DOHH2 (cell line): ENCODE results near the gene ZNF142.
A peak's percentile ranks its signal among the peaks of the same experiment; 100 is the strongest.

Source experiments
- H3F3A ChIP-seq: fragments of 200-600 bp; sonication (generic), shearing (Covaris generic); 2 replicates; pipeline ENCODE4 v1.6.0; 2016; ENCODE audit warnings: antibody characterized with exemption, mild to moderate bottlenecking; ENCODE audit not compliant: control insufficient read depth, insufficient read depth
- H3K27ac ChIP-seq: fragments of 200-600 bp; sonication (generic); 2 replicates; pipeline ENCODE4 v1.5.1; 2014; ENCODE audit warnings: low read depth, mild to moderate bottlenecking, low read length, moderate library complexity
- H3K27me3 ChIP-seq: fragments of 200-600 bp; sonication (generic); 2 replicates; pipeline ENCODE4 v1.6.1; 2014; ENCODE audit warnings: mild to moderate bottlenecking, low read length, mixed read lengths; ENCODE audit not compliant: control insufficient read depth
- H3K36me3 ChIP-seq: fragments of 200-600 bp; sonication (generic); 2 replicates; pipeline ENCODE4 v1.6.1; 2014; ENCODE audit warnings: mild to moderate bottlenecking, low read length, moderate library complexity, mixed read lengths; ENCODE audit not compliant: control insufficient read depth
- H3K4me1 ChIP-seq: fragments of 200-600 bp; sonication (generic); 2 replicates; pipeline ENCODE4 v1.6.1; 2014; ENCODE audit warnings: mild to moderate bottlenecking, low read length, mixed read lengths; ENCODE audit not compliant: control insufficient read depth
- H3K4me2 ChIP-seq: fragments of 200-600 bp; sonication (generic); 2 replicates; pipeline ENCODE4 v1.6.0; 2014; ENCODE audit warnings: mild to moderate bottlenecking, low read length, moderate library complexity
- H3K4me3 ChIP-seq: fragments of 200-600 bp; sonication (generic); 2 replicates; pipeline ENCODE4 v1.5.1; 2014; ENCODE audit warnings: mild to moderate bottlenecking, low read length, mixed read lengths
- H3K79me2 ChIP-seq: fragments of 200-600 bp; sonication (generic); 2 replicates; pipeline ENCODE4 v1.6.1; 2014; ENCODE audit warnings: mild to moderate bottlenecking, low read length, mixed read lengths; ENCODE audit not compliant: control insufficient read depth
- H3K9me2 ChIP-seq: fragments of 200-600 bp; sonication (generic); replicated peaks from 2 replicates; pipeline ENCODE4 v1.6.1; 2014; ENCODE audit warnings: mild to moderate bottlenecking, low read length, mixed read lengths; ENCODE audit not compliant: control insufficient read depth
- H3K9me3 ChIP-seq: fragments of 200-600 bp; sonication (generic); 2 replicates; pipeline ENCODE4 v1.6.1; 2014; ENCODE audit warnings: antibody characterized with exemption, low read length, mixed read lengths; ENCODE audit not compliant: control insufficient read depth, insufficient read depth
- H4K20me1 ChIP-seq: fragments of 200-600 bp; sonication (generic); 2 replicates; pipeline ENCODE4 v1.6.0; 2014; ENCODE audit warnings: low read depth, mild to moderate bottlenecking, antibody characterized with exemption, low read length, moderate library complexity; ENCODE audit not compliant: control insufficient read depth, insufficient read depth
- EZH2phosphoT487 ChIP-seq: fragments of 200-600 bp; sonication (generic); IDR thresholded peaks from 2 replicates; pipeline ENCODE4 v1.6.1; 2017; ENCODE audit warnings: borderline replicate concordance, mild to moderate bottlenecking, antibody characterized with exemption, low read length, moderate library complexity, mixed read lengths
- TF ChIP-seq, protein P1 (sequence below): fragments of 200-600 bp; sonication (generic); IDR thresholded peaks from one replicate; pipeline ENCODE4 v1.5.1; 2014; ENCODE audit warnings: antibody characterized with exemption, mild to moderate bottlenecking, low read depth, low read length; ENCODE audit not compliant: poor library complexity, severe bottlenecking

ZNF142 gene, protein sequence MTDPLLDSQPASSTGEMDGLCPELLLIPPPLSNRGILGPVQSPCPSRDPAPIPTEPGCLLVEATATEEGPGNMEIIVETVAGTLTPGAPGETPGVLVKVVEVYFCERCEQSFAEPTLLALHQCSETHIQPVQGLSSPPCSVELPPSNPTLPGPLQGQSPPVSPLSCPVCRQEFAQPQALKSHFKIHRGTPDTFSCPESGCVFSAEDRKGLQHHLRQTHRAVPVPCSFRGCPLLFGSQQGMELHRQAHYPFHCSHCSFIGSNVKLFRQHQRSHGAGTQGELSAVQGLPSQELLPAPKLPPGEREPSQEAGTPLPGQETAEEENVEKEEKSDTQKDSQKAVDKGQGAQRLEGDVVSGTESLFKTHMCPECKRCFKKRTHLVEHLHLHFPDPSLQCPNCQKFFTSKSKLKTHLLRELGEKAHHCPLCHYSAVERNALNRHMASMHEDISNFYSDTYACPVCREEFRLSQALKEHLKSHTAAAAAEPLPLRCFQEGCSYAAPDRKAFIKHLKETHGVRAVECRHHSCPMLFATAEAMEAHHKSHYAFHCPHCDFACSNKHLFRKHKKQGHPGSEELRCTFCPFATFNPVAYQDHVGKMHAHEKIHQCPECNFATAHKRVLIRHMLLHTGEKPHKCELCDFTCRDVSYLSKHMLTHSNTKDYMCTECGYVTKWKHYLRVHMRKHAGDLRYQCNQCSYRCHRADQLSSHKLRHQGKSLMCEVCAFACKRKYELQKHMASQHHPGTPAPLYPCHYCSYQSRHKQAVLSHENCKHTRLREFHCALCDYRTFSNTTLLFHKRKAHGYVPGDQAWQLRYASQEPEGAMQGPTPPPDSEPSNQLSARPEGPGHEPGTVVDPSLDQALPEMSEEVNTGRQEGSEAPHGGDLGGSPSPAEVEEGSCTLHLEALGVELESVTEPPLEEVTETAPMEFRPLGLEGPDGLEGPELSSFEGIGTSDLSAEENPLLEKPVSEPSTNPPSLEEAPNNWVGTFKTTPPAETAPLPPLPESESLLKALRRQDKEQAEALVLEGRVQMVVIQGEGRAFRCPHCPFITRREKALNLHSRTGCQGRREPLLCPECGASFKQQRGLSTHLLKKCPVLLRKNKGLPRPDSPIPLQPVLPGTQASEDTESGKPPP (N-terminal part only)

DNA sequence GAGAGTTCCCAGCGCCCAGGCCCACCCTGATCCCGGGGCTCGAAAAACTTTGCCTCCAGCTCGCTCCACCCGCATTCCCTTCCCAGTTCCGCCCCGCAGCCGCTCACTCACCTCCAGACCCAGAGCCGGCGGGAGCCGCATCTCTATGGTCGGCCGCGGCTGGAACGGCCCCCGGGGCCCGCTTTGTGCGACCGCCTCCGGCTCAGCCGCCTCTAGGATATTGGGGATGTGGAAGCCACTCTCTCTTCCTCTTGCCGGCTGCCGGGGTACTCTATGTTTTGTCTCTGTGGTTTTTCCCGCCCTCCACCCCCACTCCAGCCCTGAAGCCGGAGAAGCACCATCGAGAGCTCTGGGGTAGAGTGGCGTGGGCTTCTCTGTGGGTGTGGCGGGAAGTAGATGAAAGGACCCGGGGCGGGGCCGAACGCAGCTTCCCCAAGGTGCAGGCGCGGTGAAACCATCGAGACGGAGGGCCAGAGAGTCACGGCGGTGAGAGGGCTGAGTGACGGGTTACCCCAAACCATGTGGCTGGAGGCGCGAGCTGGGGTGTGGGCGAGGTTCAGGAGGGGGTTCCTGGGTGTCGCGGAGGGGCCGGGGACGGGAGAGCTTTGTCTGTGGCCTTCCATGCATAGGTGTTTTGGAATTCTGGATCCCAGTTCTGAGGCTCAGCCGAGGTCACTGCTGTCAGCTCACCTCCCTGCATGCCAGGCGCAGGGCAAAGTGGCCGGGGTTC, at the start of gene ZNF142, which contains the start of gene BCS1L:
TSS of gene ZNF142 (minus strand) at position 366 of the 730 bp plus-strand sequence. CDS start 3,194 bp downstream, outside the sequence.
TSS of gene BCS1L (plus strand) at position 426 of the 730 bp plus-strand sequence. CDS start 1,305 bp downstream, outside the sequence.
- Histone ChIP-seq H3K27me3 (no peaks in the 10 kb centered on the region), H4K20me1 (peaks cover 5% of the 10 kb centered on the region; the same call in 1 of the 2 replicates), H3K4me1 (peaks cover 20% of the 10 kb centered on the region), H3K79me2 (peaks cover 64% of the 10 kb centered on the region), H3K27ac (peak within 1 kb of the TSS; percentile 58), H3K36me3 (peaks cover 78% of the 10 kb centered on the region), H3K9me3 (no peaks in the 10 kb centered on the region), H3K4me2 (peak within 1 kb of the TSS; percentile 67), H3F3A (no peaks in the 10 kb centered on the region), H3K9me2 (no peaks in the 10 kb centered on the region), H3K4me3 (peak within 1 kb of the TSS; percentile 80)
- TF ChIP-seq EZH2phosphoT487 = no peak
- TF ChIP-seq, protein P1, sequence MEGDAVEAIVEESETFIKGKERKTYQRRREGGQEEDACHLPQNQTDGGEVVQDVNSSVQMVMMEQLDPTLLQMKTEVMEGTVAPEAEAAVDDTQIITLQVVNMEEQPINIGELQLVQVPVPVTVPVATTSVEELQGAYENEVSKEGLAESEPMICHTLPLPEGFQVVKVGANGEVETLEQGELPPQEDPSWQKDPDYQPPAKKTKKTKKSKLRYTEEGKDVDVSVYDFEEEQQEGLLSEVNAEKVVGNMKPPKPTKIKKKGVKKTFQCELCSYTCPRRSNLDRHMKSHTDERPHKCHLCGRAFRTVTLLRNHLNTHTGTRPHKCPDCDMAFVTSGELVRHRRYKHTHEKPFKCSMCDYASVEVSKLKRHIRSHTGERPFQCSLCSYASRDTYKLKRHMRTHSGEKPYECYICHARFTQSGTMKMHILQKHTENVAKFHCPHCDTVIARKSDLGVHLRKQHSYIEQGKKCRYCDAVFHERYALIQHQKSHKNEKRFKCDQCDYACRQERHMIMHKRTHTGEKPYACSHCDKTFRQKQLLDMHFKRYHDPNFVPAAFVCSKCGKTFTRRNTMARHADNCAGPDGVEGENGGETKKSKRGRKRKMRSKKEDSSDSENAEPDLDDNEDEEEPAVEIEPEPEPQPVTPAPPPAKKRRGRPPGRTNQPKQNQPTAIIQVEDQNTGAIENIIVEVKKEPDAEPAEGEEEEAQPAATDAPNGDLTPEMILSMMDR = no peak

DNA sequence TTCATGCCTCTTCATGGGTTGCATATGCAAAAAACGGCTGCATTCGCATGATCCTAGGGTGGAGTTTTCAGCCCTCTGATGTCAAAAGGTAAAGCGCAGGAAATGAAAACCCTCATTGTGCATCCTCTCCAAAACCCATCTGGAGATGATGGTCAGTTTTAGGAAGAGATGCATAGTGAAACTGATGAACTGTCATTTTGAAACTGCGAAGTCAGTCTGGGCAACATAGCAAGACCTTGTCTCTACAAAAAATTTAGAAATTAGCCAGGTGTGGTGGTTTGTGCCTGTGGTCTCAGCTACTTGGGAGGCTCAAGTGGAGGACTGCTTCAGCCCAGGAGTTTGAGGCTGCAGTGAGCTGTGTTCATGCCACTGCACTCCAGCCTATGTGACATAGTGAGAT, 48.7 kb upstream of the ZNF142 start:
- Histone ChIP-seq H3K27me3 (0 out of 2 replicates have a peak, but pooled peaks cover 3% of the 10 kb centered on the region), H3K4me3 (no peak overlapping the region), H4K20me1 (no peaks in the 10 kb centered on the region), H3K36me3 (peaks cover 7% of the 10 kb centered on the region), H3K27ac (no peak overlapping the region), H3F3A (no peaks in the 10 kb centered on the region), H3K4me2 (no peak overlapping the region), H3K9me3 (no peaks in the 10 kb centered on the region), H3K9me2 (no peaks in the 10 kb centered on the region), H3K4me1 (peaks cover 18% of the 10 kb centered on the region), H3K79me2 (peaks cover 23% of the 10 kb centered on the region)
- TF ChIP-seq, protein P1 = no peak
- no peak for TF ChIP-seq EZH2phosphoT487

DNA sequence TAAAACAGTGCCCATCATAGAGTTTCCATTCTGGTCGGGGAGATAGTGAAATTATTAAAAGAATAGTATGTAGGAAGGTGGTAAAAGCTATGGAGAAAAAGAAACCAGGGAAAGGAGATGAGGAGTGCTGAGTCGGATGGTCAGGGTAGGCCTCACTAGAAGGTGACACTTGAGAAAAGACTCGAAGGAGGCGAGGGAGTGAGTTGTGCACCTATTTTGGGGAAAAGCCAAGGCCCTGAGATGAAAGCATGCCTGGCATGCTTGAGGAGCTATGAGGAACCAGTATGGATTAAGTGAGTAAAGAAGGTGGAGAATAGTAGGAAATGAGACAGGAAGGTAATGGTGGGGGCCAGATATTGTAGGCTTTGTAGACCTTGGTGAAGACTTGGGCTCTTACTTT, 43.9 kb upstream of the ZNF142 start:
- no peak overlapping the region for H3K4me3 ChIP-seq
- no peaks in the 10 kb centered on the region for H3K36me3 ChIP-seq
- 0 out of 2 replicates have a peak, but pooled peaks cover 3% of the 10 kb centered on the region for H3K4me1 ChIP-seq
- H3K9me3 ChIP-seq = no peaks in the 10 kb centered on the region
- H3F3A ChIP-seq = no peaks in the 10 kb centered on the region
- no peak overlapping the region for H3K4me2 ChIP-seq
- H3K79me2 ChIP-seq = no peaks in the 10 kb centered on the region
- no peak for TF ChIP-seq EZH2phosphoT487
- no peaks in the 10 kb centered on the region for H4K20me1 ChIP-seq
- no peak overlapping the region for H3K27ac ChIP-seq
- 0 out of 2 replicates have a peak, but pooled peaks cover 3% of the 10 kb centered on the region for H3K27me3 ChIP-seq
- no peaks in the 10 kb centered on the region for H3K9me2 ChIP-seq
